Measurements from ENCODE around the gene FOSB. TPM values are rescaled to one million over a fixed set of nuclear protein-coding genes. Genes with fewer than 3 reads are reported as not detected.

The FOSB gene
- total and polyA plus RNA-seq, 9 of the 15 experiments (the other 6 are each of a cell fraction or from before 2014, with no cell fraction given): 0.11 to 2.7 (median 0.73) TPM

DNA sequence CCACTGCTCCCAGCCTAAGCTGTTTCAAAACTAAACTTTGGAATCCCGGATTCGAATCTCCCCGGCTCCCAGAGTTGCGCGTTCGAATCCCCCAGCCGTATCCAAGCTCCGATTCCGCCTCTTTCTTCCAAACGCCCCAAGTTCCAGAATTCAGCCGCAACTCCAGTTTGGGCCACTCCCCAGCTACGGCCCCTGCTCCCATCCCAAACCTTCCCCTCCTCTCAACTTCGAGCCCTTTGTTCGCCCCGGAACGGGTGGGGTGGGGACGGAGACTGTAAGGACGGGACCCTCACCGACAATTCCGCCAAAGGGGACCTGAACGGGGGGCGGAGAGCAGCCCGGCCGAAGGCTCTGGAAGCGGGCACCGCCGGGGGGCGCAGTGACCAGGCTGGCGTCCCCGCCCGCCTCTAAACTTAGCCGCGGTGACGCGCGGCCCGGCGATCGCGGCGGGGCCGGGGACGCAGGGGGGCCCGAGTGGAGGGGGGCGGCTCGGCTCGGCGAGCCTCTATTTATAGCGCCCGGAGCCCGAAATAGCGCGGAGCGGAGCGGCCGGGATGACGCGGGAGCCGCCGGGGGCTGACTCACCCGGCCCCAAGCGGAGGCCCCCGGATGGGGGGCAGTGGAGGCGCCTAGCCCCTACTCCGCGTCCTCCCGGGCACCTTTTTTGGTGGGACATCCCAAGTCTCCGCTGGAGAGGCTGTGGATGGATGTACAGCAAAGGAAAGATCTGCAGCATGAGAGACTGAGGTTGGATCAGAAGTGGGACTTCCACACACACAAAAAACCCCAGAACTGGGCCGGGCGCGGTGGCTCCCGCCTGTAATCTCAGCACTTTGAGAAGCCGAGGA is 39.2 kb upstream of the FOSB start (continued):
- TF ChIP-seq CHD2 (IDR thresholded peaks at IDR 0.05; ENCODE audit: low read depth, low read length): no peak
- TF ChIP-seq SMARCA5 (IDR thresholded peaks at IDR 0.05): peak; percentile 23
- peak; percentile 35 for TF ChIP-seq KDM5B (IDR thresholded peaks at IDR 0.05; ENCODE audit: insufficient replicate concordance, low read depth, low read length)
- TF ChIP-seq SMAD1 (IDR thresholded peaks at IDR 0.05; ENCODE audit: low read depth, low read length, partially characterized antibody): peak; percentile 42
- no peak for TF ChIP-seq TFAM (CRISPR knock-in tag; conservative IDR thresholded peaks at IDR 0.05)
- no peak for TF ChIP-seq L3MBTL2 (IDR thresholded peaks at IDR 0.05)
- peak; percentile 18 for TF ChIP-seq POLR2B (IDR thresholded peaks at IDR 0.05; ENCODE audit: low read depth, partially characterized antibody)
- peak; percentile 78; the same call in 1 of the 2 replicates for TF ChIP-seq MEF2A (IDR thresholded peaks at IDR 0.05; ENCODE audit: control insufficient read depth, low read depth, low read length)
- no peak for TF ChIP-seq BACH1 (tag; IDR thresholded peaks at IDR 0.05)
- TF ChIP-seq IFI16 (CRISPR knock-in tag; IDR thresholded peaks at IDR 0.05): no peak
- no peak for TF ChIP-seq NCOA4 (IDR thresholded peaks at IDR 0.05; ENCODE audit: partially characterized antibody)
- TF ChIP-seq, protein P1, sequence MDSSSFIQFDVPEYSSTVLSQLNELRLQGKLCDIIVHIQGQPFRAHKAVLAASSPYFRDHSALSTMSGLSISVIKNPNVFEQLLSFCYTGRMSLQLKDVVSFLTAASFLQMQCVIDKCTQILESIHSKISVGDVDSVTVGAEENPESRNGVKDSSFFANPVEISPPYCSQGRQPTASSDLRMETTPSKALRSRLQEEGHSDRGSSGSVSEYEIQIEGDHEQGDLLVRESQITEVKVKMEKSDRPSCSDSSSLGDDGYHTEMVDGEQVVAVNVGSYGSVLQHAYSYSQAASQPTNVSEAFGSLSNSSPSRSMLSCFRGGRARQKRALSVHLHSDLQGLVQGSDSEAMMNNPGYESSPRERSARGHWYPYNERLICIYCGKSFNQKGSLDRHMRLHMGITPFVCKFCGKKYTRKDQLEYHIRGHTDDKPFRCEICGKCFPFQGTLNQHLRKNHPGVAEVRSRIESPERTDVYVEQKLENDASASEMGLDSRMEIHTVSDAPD (CRISPR knock-in tag; IDR thresholded peaks at IDR 0.05): no peak
- TF ChIP-seq BMI1 (IDR thresholded peaks at IDR 0.05; ENCODE audit: low read length): no peak
- no peak for TF ChIP-seq PCBP1 (IDR thresholded peaks at IDR 0.05; ENCODE audit: low read depth, low read length, poor library complexity, severe bottlenecking)
- TF ChIP-seq MIER1 (IDR thresholded peaks at IDR 0.05; ENCODE audit: low read depth): no peak
- TF ChIP-seq POLR2H (tag; IDR thresholded peaks at IDR 0.05; ENCODE audit: low read depth): no peak
- TF ChIP-seq FOXJ3 (CRISPR knock-in tag; IDR thresholded peaks at IDR 0.05): no peak
- no peak for TF ChIP-seq ZNF217 (CRISPR knock-in tag; IDR thresholded peaks at IDR 0.05)
- no peak for TF ChIP-seq TBP (optimal IDR thresholded peaks at IDR 0.05; ENCODE audit: low read depth, low read length)
- no peak for TF ChIP-seq HNRNPUL1 (IDR thresholded peaks at IDR 0.05; ENCODE audit: low read length)
- peak; percentile 65 for TF ChIP-seq CHD1 (IDR thresholded peaks at IDR 0.05; ENCODE audit: low read length)
- TF ChIP-seq RBM22 (IDR thresholded peaks at IDR 0.05; ENCODE audit: low read depth, low read length, poor library complexity, severe bottlenecking): no peak
- no peak for TF ChIP-seq SIX5 (IDR thresholded peaks at IDR 0.05; ENCODE audit: borderline replicate concordance in 1 of 2, insufficient read depth in 1 of 2, low read depth in 1 of 2, low read length in 2 of 2)
- TF ChIP-seq ZNF174 (CRISPR knock-in tag; IDR thresholded peaks at IDR 0.05): no peak
- TF ChIP-seq, protein P2, sequence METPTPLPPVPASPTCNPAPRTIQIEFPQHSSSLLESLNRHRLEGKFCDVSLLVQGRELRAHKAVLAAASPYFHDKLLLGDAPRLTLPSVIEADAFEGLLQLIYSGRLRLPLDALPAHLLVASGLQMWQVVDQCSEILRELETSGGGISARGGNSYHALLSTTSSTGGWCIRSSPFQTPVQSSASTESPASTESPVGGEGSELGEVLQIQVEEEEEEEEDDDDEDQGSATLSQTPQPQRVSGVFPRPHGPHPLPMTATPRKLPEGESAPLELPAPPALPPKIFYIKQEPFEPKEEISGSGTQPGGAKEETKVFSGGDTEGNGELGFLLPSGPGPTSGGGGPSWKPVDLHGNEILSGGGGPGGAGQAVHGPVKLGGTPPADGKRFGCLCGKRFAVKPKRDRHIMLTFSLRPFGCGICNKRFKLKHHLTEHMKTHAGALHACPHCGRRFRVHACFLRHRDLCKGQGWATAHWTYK (CRISPR knock-in tag; IDR thresholded peaks at IDR 0.05): no peak
- TF ChIP-seq ETV5 (CRISPR knock-in tag; IDR thresholded peaks at IDR 0.05; ENCODE audit: low read depth): no peak
